ENCODE results near the gene RTTN. TPM values are rescaled to one million over a fixed set of nuclear protein-coding genes. Genes with fewer than 3 reads are reported as not detected.

The RTTN gene
- polyA plus RNA-seq, 1 experiment: 5.4 TPM

GRCh38 chr18:70156886-70157285 is 48.6 kb downstream of the RTTN start:
- no peak for DNase-seq (ENCODE audit: low read depth)
- TF ChIP-seq, protein P1, sequence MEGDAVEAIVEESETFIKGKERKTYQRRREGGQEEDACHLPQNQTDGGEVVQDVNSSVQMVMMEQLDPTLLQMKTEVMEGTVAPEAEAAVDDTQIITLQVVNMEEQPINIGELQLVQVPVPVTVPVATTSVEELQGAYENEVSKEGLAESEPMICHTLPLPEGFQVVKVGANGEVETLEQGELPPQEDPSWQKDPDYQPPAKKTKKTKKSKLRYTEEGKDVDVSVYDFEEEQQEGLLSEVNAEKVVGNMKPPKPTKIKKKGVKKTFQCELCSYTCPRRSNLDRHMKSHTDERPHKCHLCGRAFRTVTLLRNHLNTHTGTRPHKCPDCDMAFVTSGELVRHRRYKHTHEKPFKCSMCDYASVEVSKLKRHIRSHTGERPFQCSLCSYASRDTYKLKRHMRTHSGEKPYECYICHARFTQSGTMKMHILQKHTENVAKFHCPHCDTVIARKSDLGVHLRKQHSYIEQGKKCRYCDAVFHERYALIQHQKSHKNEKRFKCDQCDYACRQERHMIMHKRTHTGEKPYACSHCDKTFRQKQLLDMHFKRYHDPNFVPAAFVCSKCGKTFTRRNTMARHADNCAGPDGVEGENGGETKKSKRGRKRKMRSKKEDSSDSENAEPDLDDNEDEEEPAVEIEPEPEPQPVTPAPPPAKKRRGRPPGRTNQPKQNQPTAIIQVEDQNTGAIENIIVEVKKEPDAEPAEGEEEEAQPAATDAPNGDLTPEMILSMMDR (IDR thresholded peaks at IDR 0.05; ENCODE audit: insufficient read depth, low read depth, low read length): no peak
- Histone ChIP-seq H3K27me3 (ENCODE audit: control insufficient read depth, insufficient read depth, low read length) (no peaks in the 10 kb centered on the region), H3K4me3 (ENCODE audit: low read depth, low read length) (no peak overlapping the region), H3K36me3 (ENCODE audit: control insufficient read depth, insufficient read depth, low read length) (no peaks in the 10 kb centered on the region)
- CTCF ChIA-PET: no interaction called here
- POLR2A ChIA-PET: no interaction called here

DNA sequence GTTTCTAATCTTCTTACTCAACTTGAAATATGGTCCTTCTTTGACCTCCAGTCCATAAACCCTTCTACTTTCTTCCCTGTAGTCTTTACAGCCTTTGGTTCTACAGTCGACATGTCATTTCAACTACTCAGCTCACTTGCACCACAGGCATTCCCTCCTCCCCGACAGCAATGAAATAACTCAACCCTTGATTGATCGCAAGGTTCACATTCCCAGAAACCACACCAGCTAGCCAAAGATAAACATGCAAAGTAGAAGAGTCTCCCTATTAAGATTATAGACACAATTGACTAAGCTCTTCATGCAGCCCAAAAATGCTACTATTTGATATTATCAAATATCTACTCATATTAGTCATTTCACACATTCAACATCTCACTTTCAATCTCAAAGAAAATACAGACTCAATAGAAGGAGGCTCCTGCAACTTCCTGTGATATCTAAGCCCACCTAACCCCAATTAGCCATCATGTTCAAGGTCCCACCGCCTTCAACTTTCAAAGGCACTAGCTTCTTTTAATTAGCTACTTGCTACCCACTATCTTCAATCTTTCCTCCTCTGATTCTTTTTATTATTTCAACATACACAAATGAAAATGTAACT is 50.8 kb downstream of the RTTN start:
- POLR2A ChIA-PET: no interaction called here

DNA sequence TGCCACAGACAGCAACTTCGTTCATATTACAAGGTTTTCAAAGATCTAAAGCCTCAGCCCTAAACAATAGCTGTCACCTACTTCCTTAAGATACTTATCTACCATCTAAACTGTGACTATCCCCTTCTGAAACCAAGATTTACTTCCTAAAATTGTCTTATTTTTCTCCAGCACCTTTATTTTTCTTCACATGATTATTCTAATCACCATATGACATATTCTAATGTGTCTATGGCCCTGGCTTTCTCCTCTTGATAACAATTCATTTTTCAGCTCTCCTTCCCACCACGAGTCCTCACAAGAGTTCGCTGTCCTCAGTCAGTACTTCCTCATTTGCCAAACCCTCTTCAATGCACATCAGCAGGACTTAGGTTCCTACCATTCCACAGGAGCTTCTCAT is 53.9 kb downstream of the RTTN start:
- DNase-seq (ENCODE audit: low read depth): no peak
- Histone ChIP-seq H3K4me3 (ENCODE audit: low read depth, low read length) (no peak overlapping the region), H3K27me3 (ENCODE audit: control insufficient read depth, insufficient read depth, low read length) (no peaks in the 10 kb centered on the region), H3K36me3 (ENCODE audit: control insufficient read depth, insufficient read depth, low read length) (no peaks in the 10 kb centered on the region)
- ChIA-PET POLR2A (no interaction called here), CTCF (interaction anchor here (0.7 to 1.4 kb wide), 3 partner anchors 19 to 282 kb away, joined by 3 to 4 read pairs (median 3); no protein-coding TSS in a partner anchor)
- TF ChIP-seq, protein P1 (IDR thresholded peaks at IDR 0.05; ENCODE audit: insufficient read depth, low read depth, low read length): no peak

More for the DNA sequence above, 50.8 kb downstream of the RTTN start:
- TF ChIP-seq, protein P1 (IDR thresholded peaks at IDR 0.05; ENCODE audit: insufficient read depth, low read depth, low read length): no peak
- no peak overlapping the region for H3K4me3 ChIP-seq (ENCODE audit: low read depth, low read length)
- CTCF ChIA-PET: interaction anchor here (1.2 kb wide), 1 partner anchor 12 kb away, joined by 4 read pairs; no protein-coding TSS in a partner anchor
- H3K36me3 ChIP-seq (ENCODE audit: control insufficient read depth, insufficient read depth, low read length): no peaks in the 10 kb centered on the region
- no peaks in the 10 kb centered on the region for H3K27me3 ChIP-seq (ENCODE audit: control insufficient read depth, insufficient read depth, low read length)
- DNase-seq (ENCODE audit: low read depth): peak; percentile 81

DNA sequence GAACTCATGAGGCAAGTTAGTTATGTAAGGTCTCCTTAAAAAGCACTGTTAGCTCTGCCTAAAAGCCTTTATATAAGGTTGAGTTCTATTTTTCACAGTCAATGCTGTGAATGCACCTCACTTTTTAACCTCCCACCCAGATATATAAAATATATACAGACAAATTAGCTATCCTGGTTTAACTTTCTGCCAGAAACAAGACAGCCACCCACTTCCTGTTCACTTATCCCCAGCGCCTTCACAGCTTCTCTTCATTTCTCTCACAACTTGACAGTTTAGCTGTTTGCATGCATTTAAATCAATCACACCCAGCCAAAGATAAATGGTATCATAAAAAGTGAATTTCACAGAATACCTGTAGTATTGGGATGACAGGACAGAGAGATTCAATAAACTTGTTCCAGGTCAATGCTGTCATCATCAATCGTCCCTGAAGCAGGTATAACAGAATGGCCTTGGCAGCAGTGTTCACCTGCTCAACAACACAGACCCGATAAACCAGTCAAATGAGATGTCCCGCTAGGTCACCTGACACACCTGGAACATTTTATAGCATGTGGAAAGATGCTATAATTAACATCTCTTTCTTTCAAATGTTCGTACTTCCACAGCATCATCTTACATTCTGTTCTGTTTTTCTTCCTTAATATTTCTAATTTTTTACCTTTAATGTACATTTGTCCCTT is 55.7 kb downstream of the RTTN start:
- ChIA-PET POLR2A (no interaction called here), CTCF (interaction anchor here (0.6 kb wide), 1 partner anchor 58 kb away, joined by 3 read pairs; no protein-coding TSS in a partner anchor)

GRCh38 chr18:70149156-70149555 is 56.3 kb downstream of the RTTN start:
- ChIA-PET POLR2A (no interaction called here), CTCF (no interaction called here)
- Histone ChIP-seq H3K4me3 (ENCODE audit: low read depth, low read length) (no peak overlapping the region), H3K27me3 (ENCODE audit: control insufficient read depth, insufficient read depth, low read length) (no peaks in the 10 kb centered on the region), H3K36me3 (ENCODE audit: control insufficient read depth, insufficient read depth, low read length) (no peaks in the 10 kb centered on the region)
- TF ChIP-seq, protein P1 (IDR thresholded peaks at IDR 0.05; ENCODE audit: insufficient read depth, low read depth, low read length): no peak
- DNase-seq (ENCODE audit: low read depth): no peak

More for the DNA sequence above, 55.7 kb downstream of the RTTN start:
- H3K4me3 ChIP-seq (ENCODE audit: low read depth, low read length): no peak overlapping the region
- no peak for DNase-seq (ENCODE audit: low read depth)
- H3K36me3 ChIP-seq (ENCODE audit: control insufficient read depth, insufficient read depth, low read length): no peaks in the 10 kb centered on the region
- no peaks in the 10 kb centered on the region for H3K27me3 ChIP-seq (ENCODE audit: control insufficient read depth, insufficient read depth, low read length)
- TF ChIP-seq, protein P1 (IDR thresholded peaks at IDR 0.05; ENCODE audit: insufficient read depth, low read depth, low read length): no peak

All from BJ (cell line).